ENCODE measurements around the gene SLC25A30. TPM values are rescaled to one million over a fixed set of nuclear protein-coding genes. Genes with fewer than 3 reads are reported as not detected.
"Not testable (repeated sequence)": the region's sequence is repeated elsewhere in the genome, so short reads cannot be mapped to it uniquely, and the experiment has no call there.

SLC25A30 gene
- total and polyA plus RNA-seq, 4 donors, result 5.4 to 59.2 (median 17.8) TPM

DNA sequence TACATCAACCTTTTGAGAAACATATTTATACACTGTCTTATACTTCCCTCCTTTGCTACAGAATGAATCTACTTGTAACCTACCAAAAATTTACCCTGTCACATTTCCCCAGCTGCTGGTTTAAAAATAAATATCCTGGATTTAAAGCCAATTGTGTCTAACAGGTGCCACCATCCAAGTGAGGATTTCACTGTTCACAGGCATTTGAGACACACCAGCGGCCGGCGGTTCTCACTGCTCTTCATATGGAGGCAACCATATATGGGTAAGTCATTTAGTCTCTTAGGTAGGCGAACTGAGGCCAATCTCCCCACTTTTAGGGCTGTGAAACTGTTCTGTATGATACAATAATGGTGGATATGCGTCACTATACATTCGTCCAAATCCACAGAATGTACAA is 26.2 kb downstream of the SLC25A30 start:
- Histone ChIP-seq H3K36me3 (ENCODE audit: control insufficient read depth in 4 of 4, insufficient read depth in 3 of 4, low read depth in 1 of 4, low read length in 3 of 4) (peaks cover 5 to 41% (median 25%) of the 10 kb centered on the region in 4 donors), H3K4me3 (ENCODE audit: low read depth in 1 of 3, low read length in 3 of 3) (no peak overlapping the region), H3K9me3 (ENCODE audit: control insufficient read depth in 4 of 4, low read length in 3 of 4) (no peaks in the 10 kb centered on the region), H3K4me1 (ENCODE audit: control insufficient read depth in 4 of 4, insufficient read depth in 4 of 4, low read length in 3 of 4) (no peaks in the 10 kb centered on the region), H3K9ac (ENCODE audit: low read depth in 1 of 2, low read length in 2 of 2) (no peak overlapping the region), H3K27ac (ENCODE audit: low read depth in 1 of 2, low read length in 2 of 2) (no peak overlapping the region), H3K27me3 (ENCODE audit: control insufficient read depth in 4 of 4, insufficient read depth in 4 of 4, low read length in 3 of 4) (no peaks in the 10 kb centered on the region)
- WGBS, result 97% methylated on average over 6 of the region's 6 CpGs
- TF ChIP-seq GABPA (IDR thresholded peaks at IDR 0.05 in 1 of 2, conservative IDR thresholded peaks at IDR 0.05 in 1 of 2) (no peak), HNF4A (conservative IDR thresholded peaks at IDR 0.05) (no peak), EGR1 (IDR thresholded peaks at IDR 0.05; ENCODE audit: low read depth in 2 of 2) (no peak), SP1 (IDR thresholded peaks at IDR 0.05) (no peak), YY1 (IDR thresholded peaks at IDR 0.05) (no peak), TAF1 (conservative IDR thresholded peaks at IDR 0.05) (no peak), FOXA1 (IDR thresholded peaks at IDR 0.05) (no peak), FOXA2 (IDR thresholded peaks at IDR 0.05) (no peak), NR2F2 (IDR thresholded peaks at IDR 0.05) (no peak), JUND (IDR thresholded peaks at IDR 0.05) (no peak), RAD21 (IDR thresholded peaks at IDR 0.05) (no peak), RXRA (IDR thresholded peaks at IDR 0.05) (no peak), HNF4G (IDR thresholded peaks at IDR 0.05) (no peak)
- TF ChIP-seq, protein P1, sequence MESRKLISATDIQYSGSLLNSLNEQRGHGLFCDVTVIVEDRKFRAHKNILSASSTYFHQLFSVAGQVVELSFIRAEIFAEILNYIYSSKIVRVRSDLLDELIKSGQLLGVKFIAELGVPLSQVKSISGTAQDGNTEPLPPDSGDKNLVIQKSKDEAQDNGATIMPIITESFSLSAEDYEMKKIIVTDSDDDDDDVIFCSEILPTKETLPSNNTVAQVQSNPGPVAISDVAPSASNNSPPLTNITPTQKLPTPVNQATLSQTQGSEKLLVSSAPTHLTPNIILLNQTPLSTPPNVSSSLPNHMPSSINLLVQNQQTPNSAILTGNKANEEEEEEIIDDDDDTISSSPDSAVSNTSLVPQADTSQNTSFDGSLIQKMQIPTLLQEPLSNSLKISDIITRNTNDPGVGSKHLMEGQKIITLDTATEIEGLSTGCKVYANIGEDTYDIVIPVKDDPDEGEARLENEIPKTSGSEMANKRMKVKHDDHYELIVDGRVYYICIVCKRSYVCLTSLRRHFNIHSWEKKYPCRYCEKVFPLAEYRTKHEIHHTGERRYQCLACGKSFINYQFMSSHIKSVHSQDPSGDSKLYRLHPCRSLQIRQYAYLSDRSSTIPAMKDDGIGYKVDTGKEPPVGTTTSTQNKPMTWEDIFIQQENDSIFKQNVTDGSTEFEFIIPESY (IDR thresholded peaks at IDR 0.05), result no peak
- TF ChIP-seq, protein P2, sequence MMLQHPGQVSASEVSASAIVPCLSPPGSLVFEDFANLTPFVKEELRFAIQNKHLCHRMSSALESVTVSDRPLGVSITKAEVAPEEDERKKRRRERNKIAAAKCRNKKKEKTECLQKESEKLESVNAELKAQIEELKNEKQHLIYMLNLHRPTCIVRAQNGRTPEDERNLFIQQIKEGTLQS (IDR thresholded peaks at IDR 0.05), result no peak
- TF ChIP-seq, protein P3, sequence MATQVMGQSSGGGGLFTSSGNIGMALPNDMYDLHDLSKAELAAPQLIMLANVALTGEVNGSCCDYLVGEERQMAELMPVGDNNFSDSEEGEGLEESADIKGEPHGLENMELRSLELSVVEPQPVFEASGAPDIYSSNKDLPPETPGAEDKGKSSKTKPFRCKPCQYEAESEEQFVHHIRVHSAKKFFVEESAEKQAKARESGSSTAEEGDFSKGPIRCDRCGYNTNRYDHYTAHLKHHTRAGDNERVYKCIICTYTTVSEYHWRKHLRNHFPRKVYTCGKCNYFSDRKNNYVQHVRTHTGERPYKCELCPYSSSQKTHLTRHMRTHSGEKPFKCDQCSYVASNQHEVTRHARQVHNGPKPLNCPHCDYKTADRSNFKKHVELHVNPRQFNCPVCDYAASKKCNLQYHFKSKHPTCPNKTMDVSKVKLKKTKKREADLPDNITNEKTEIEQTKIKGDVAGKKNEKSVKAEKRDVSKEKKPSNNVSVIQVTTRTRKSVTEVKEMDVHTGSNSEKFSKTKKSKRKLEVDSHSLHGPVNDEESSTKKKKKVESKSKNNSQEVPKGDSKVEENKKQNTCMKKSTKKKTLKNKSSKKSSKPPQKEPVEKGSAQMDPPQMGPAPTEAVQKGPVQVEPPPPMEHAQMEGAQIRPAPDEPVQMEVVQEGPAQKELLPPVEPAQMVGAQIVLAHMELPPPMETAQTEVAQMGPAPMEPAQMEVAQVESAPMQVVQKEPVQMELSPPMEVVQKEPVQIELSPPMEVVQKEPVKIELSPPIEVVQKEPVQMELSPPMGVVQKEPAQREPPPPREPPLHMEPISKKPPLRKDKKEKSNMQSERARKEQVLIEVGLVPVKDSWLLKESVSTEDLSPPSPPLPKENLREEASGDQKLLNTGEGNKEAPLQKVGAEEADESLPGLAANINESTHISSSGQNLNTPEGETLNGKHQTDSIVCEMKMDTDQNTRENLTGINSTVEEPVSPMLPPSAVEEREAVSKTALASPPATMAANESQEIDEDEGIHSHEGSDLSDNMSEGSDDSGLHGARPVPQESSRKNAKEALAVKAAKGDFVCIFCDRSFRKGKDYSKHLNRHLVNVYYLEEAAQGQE (IDR thresholded peaks at IDR 0.05), result no peak
- TF ChIP-seq, protein P4, sequence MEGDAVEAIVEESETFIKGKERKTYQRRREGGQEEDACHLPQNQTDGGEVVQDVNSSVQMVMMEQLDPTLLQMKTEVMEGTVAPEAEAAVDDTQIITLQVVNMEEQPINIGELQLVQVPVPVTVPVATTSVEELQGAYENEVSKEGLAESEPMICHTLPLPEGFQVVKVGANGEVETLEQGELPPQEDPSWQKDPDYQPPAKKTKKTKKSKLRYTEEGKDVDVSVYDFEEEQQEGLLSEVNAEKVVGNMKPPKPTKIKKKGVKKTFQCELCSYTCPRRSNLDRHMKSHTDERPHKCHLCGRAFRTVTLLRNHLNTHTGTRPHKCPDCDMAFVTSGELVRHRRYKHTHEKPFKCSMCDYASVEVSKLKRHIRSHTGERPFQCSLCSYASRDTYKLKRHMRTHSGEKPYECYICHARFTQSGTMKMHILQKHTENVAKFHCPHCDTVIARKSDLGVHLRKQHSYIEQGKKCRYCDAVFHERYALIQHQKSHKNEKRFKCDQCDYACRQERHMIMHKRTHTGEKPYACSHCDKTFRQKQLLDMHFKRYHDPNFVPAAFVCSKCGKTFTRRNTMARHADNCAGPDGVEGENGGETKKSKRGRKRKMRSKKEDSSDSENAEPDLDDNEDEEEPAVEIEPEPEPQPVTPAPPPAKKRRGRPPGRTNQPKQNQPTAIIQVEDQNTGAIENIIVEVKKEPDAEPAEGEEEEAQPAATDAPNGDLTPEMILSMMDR (IDR thresholded peaks at IDR 0.05; ENCODE audit: low read depth, low read length, missing input control), result no peak
- TF ChIP-seq, protein P5, sequence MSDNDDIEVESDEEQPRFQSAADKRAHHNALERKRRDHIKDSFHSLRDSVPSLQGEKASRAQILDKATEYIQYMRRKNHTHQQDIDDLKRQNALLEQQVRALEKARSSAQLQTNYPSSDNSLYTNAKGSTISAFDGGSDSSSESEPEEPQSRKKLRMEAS (IDR thresholded peaks at IDR 0.05), result no peak
- DNase-seq (ENCODE audit: low spot score), result no peak

DNA sequence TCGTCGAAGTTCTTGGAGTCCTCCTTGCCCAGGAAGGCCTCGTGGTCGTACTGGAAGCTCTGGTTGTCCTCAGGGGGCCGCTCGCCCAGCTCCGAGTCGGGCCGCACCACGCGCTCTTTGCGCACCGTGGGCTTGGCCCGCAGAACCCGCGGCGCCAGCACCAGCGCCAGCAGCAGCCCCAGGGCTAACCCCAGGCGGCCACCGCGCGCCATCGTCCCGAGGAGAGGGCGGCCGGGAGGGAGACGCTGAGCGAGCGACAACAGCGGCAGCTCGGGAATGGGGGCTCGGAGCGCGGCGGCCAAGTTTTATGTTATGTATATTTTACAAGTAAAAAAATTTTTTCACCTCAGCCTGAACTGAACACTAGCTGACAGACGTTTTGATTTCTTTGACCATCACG is 27.0 kb downstream of the SLC25A30 start:
- not testable (repeated sequence) for H3K27me3 ChIP-seq (ENCODE audit: control insufficient read depth in 4 of 4, insufficient read depth in 4 of 4, low read length in 3 of 4); H3K9ac ChIP-seq (ENCODE audit: low read depth in 1 of 2, low read length in 2 of 2); H3K27ac ChIP-seq (ENCODE audit: low read depth in 1 of 2, low read length in 2 of 2); H3K4me3 ChIP-seq (ENCODE audit: low read depth in 1 of 3, low read length in 3 of 3); H3K9me3 ChIP-seq (ENCODE audit: control insufficient read depth in 4 of 4, low read length in 3 of 4); H3K4me1 ChIP-seq (ENCODE audit: control insufficient read depth in 4 of 4, insufficient read depth in 4 of 4, low read length in 3 of 4); DNase-seq (ENCODE audit: low spot score)
- WGBS, result 93% methylated on average over 34 of the region's 37 CpGs
- peaks cover 2 to 38% (median 19%) of the 10 kb centered on the region in 4 donors for H3K36me3 ChIP-seq (ENCODE audit: control insufficient read depth in 4 of 4, insufficient read depth in 3 of 4, low read depth in 1 of 4, low read length in 3 of 4)

DNA sequence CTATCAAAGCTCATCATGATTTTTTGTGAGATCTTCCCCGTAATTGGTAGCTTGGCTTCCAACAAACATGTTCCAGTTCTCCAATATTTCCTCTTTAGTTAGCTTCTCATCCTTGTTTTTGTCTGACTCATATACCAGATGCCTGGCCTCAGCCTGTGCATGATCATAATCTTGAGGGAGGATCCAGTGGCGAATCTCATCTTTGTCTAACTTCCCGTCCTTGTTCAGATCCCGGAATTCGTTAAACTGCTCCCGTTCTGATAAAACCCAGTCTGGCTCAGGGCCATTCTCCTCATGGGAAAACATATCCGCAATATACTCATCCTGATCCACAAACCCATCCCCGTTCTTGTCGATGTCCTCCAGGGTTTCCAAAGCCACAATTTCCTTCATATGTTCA is 27.8 kb downstream of the SLC25A30 start:
- H3K9me3 ChIP-seq (ENCODE audit: control insufficient read depth in 4 of 4, low read length in 3 of 4); H3K27me3 ChIP-seq (ENCODE audit: control insufficient read depth in 4 of 4, insufficient read depth in 4 of 4, low read length in 3 of 4); H3K4me1 ChIP-seq (ENCODE audit: control insufficient read depth in 4 of 4, insufficient read depth in 4 of 4, low read length in 3 of 4); H3K9ac ChIP-seq (ENCODE audit: low read depth in 1 of 2, low read length in 2 of 2); DNase-seq (ENCODE audit: low spot score); H3K4me3 ChIP-seq (ENCODE audit: low read depth in 1 of 3, low read length in 3 of 3); H3K27ac ChIP-seq (ENCODE audit: low read depth in 1 of 2, low read length in 2 of 2): not testable (repeated sequence)
- H3K36me3 ChIP-seq (ENCODE audit: control insufficient read depth in 4 of 4, insufficient read depth in 3 of 4, low read depth in 1 of 4, low read length in 3 of 4), result peaks cover 2 to 30% (median 11%) of the 10 kb centered on the region in 4 donors
- 88% methylated on average over 8 of the region's 9 CpGs for WGBS
